ENCODE measurements around the gene XXYLT1.

XXYLT1 gene

GRCh38 chr3:195025056-195025883 lies 245.7 kb downstream of the XXYLT1 start:
- H3K9me3 ChIP-seq (ENCODE audit: severe bottlenecking), result no peaks in the 10 kb centered on the region
- DNase-seq, result no peak
- H3K27me3 ChIP-seq (ENCODE audit: insufficient read depth, low read depth, severe bottlenecking), result no peaks in the 10 kb centered on the region
- H3K27ac ChIP-seq, result no peak overlapping the region
- no peaks in the 10 kb centered on the region for H3K36me3 ChIP-seq
- TF ChIP-seq, protein P1, sequence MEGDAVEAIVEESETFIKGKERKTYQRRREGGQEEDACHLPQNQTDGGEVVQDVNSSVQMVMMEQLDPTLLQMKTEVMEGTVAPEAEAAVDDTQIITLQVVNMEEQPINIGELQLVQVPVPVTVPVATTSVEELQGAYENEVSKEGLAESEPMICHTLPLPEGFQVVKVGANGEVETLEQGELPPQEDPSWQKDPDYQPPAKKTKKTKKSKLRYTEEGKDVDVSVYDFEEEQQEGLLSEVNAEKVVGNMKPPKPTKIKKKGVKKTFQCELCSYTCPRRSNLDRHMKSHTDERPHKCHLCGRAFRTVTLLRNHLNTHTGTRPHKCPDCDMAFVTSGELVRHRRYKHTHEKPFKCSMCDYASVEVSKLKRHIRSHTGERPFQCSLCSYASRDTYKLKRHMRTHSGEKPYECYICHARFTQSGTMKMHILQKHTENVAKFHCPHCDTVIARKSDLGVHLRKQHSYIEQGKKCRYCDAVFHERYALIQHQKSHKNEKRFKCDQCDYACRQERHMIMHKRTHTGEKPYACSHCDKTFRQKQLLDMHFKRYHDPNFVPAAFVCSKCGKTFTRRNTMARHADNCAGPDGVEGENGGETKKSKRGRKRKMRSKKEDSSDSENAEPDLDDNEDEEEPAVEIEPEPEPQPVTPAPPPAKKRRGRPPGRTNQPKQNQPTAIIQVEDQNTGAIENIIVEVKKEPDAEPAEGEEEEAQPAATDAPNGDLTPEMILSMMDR (IDR thresholded peaks at IDR 0.05; ENCODE audit: low read depth, low read length), result no peak
- no peak overlapping the region for H3K4me3 ChIP-seq (ENCODE audit: low read depth, low read length)

DNA sequence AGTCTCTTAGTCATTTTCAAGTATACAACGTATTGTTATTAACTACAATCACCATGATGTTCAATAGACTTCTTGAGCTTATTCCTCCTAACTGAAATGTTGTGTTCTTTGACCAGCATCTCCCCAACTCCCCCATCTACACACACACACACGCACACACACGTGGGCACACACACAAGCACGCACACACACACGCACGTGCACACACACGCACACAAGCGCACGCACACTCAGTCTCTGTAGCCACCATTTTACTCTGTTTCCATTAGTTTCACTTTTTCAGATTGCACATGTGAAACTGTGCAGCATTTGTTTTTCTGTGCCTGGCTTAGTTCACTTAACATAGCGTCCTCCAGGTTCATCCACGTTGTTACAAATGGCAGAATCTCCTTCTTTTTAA lies 247.0 kb downstream of the XXYLT1 start:
- H3K27me3 ChIP-seq (ENCODE audit: insufficient read depth, low read depth, severe bottlenecking), result no peaks in the 10 kb centered on the region
- no peaks in the 10 kb centered on the region for H3K9me3 ChIP-seq (ENCODE audit: severe bottlenecking)
- H3K36me3 ChIP-seq, result no peaks in the 10 kb centered on the region
- no peak overlapping the region for H3K27ac ChIP-seq
- no peak for DNase-seq
- H3K4me3 ChIP-seq (ENCODE audit: low read depth, low read length), result no peak overlapping the region
- TF ChIP-seq, protein P1 (IDR thresholded peaks at IDR 0.05; ENCODE audit: low read depth, low read length), result no peak

- Histone ChIP-seq H3K27ac (no peak overlapping the region), H3K27me3 (ENCODE audit: insufficient read depth, low read depth, severe bottlenecking) (no peaks in the 10 kb centered on the region), H3K4me3 (ENCODE audit: low read depth, low read length) (no peak overlapping the region), H3K36me3 (no peaks in the 10 kb centered on the region), H3K9me3 (ENCODE audit: severe bottlenecking) (no peaks in the 10 kb centered on the region)
- TF ChIP-seq, protein P1 (IDR thresholded peaks at IDR 0.05; ENCODE audit: low read depth, low read length), result no peak
- DNase-seq, result no peak
Measured at GRCh38 chr3:195023576-195023975, 247.4 kb downstream of the XXYLT1 start.

DNA sequence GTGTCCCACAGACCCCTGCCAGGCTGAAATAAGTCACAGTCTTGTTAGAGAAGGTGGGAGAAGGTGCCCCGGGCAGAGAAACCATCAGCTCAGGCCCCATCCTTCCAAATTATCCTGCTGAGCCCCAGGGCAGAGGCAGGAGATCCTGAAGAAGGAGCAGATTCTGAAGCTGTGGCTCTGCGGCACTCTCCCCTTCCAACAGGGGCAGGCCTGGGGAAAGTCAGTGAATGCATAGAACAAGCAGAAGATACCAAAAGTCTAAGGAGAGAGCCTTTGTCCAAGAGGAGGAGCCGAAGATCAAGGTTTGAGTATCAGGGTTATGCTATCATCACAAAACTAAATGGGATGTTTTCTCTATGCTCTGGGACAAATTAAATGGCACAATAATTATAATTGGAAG lies 249.3 kb downstream of the XXYLT1 start:
- Histone ChIP-seq H3K27ac (no peak overlapping the region), H3K4me3 (ENCODE audit: low read depth, low read length) (no peak overlapping the region), H3K27me3 (ENCODE audit: insufficient read depth, low read depth, severe bottlenecking) (no peaks in the 10 kb centered on the region), H3K36me3 (no peaks in the 10 kb centered on the region), H3K9me3 (ENCODE audit: severe bottlenecking) (no peaks in the 10 kb centered on the region)
- TF ChIP-seq, protein P1 (IDR thresholded peaks at IDR 0.05; ENCODE audit: low read depth, low read length), result no peak
- DNase-seq, result no peak

GRCh38 chr3:195020921-195021320 lies 250.0 kb downstream of the XXYLT1 start:
- H3K27me3 ChIP-seq (ENCODE audit: insufficient read depth, low read depth, severe bottlenecking), result no peaks in the 10 kb centered on the region
- no peak for DNase-seq
- TF ChIP-seq, protein P1 (IDR thresholded peaks at IDR 0.05; ENCODE audit: low read depth, low read length), result no peak
- no peak overlapping the region for H3K27ac ChIP-seq
- H3K36me3 ChIP-seq, result no peaks in the 10 kb centered on the region
- no peaks in the 10 kb centered on the region for H3K9me3 ChIP-seq (ENCODE audit: severe bottlenecking)
- H3K4me3 ChIP-seq (ENCODE audit: low read depth, low read length), result no peak overlapping the region

- Histone ChIP-seq H3K9me3 (ENCODE audit: severe bottlenecking) (no peaks in the 10 kb centered on the region), H3K27me3 (ENCODE audit: insufficient read depth, low read depth, severe bottlenecking) (no peaks in the 10 kb centered on the region), H3K27ac (no peak overlapping the region), H3K4me3 (ENCODE audit: low read depth, low read length) (no peak overlapping the region), H3K36me3 (no peaks in the 10 kb centered on the region)
- no peak for DNase-seq
- TF ChIP-seq, protein P1 (IDR thresholded peaks at IDR 0.05; ENCODE audit: low read depth, low read length), result no peak
Measured at GRCh38 chr3:195020185-195020584, 250.8 kb downstream of the XXYLT1 start.
